Gastrocnemius medialis (tissue), 4 donors: ENCODE measurements around the gene COL20A1.

Experiments
- CTCF ChIP-seq, 5 experiments: fragments of 450-650 bp in 3 of 5; fragments of 200-600 bp in 2 of 5; sonication (generic) in 2 of 5; IDR thresholded peaks in 4 of 5; conservative IDR thresholded peaks in 1 of 5; 1 replicate in 4 of 5; 2 replicates in 1 of 5; pipeline ENCODE4 v1.5.1; 2016 to 2019; ENCODE audit warnings: antibody characterized with exemption in 5 of 5, mild to moderate bottlenecking in 3 of 5, moderate library complexity in 3 of 5
- POLR2A ChIP-seq, 2 donors: fragments of 450-650 bp; IDR thresholded peaks; one replicate each; pipeline ENCODE4 v1.6.1; 2017; ENCODE audit warnings: antibody characterized with exemption in 2 of 2, mild to moderate bottlenecking in 2 of 2, moderate library complexity in 2 of 2

- TF ChIP-seq CTCF (IDR thresholded peaks at IDR 0.05 in 4 of 5, conservative IDR thresholded peaks at IDR 0.05 in 1 of 5) (no peak), POLR2A (IDR thresholded peaks at IDR 0.05) (no peak)
Observed at GRCh38 chr20:63246490-63247288, 46.3 kb upstream of the COL20A1 start.
